Right cardiac atrium (tissue), 5 donors: Measurements from ENCODE around the gene CAPNS1. TPM values are rescaled to one million over a fixed set of nuclear protein-coding genes. Genes with fewer than 3 reads are reported as not detected.
"Not testable (repeated sequence)": the region's sequence is repeated elsewhere in the genome, so short reads cannot be mapped to it uniquely, and the experiment has no call there.

Experiments
- ATAC-seq, 2 donors: fragments of 200-7000 bp; cut with Tn5 transposase; one replicate each; pipeline versions ENCODE4 v1.8.0 to v1.9.1; 2020; ENCODE audit warnings: moderate library complexity in 2 of 2, mild to moderate bottlenecking in 1 of 2
- DNase-seq, 3 donors: peaks; one replicate each; pipeline ENCODE4 v3.0.0-alpha.2; 2020
- H3K27ac ChIP-seq: one replicate; pipeline ENCODE4 v1.5.1; 2013; ENCODE audit warnings: mild to moderate bottlenecking, low read length, control low read depth, moderate library complexity
- H3K27me3 ChIP-seq: one replicate; pipeline ENCODE4 v1.6.1; 2013; ENCODE audit not compliant: control insufficient read depth, insufficient read depth
- H3K4me1 ChIP-seq: one replicate; pipeline ENCODE4 v1.6.1; 2013; ENCODE audit warnings: low read length; ENCODE audit not compliant: control insufficient read depth, insufficient read depth
- H3K4me3 ChIP-seq: one replicate; pipeline ENCODE4 v1.5.1; 2013; ENCODE audit warnings: low read length, control low read depth
- H3K9me3 ChIP-seq: one replicate; pipeline ENCODE4 v1.6.1; 2013; ENCODE audit warnings: low read length; ENCODE audit not compliant: control insufficient read depth
- WGBS: extraction: QIAGEN DNeasy Blood & Tissue Kit; methylation state at CpG from one replicate; pipeline ENCODE4 v1.1.7; 2013; 5-methylcytosine and 5-hydroxymethylcytosine counted together
- intact Hi-C, 4 donors: fragments of 100-400 bp; cut with DNase I; formaldehyde crosslinking; loops; one replicate each; pipeline versions ENCODE4 v1.11.0 to v1.14.0; 2022 to 2023
- polyA plus RNA-seq: library from polyadenylated mRNA; stranded (reverse); fragments of 200-250 nt; gene quantifications from one replicate; pipeline ENCODE4 v1.2.3, GENCODE V29; 2013
- total RNA-seq, 4 donors: library from RNA; stranded (reverse); fragmentation: NEBNext Ultra II Directional; extraction: Animal tissue kit (Norgen Biotek cat#: 25700); gene quantifications; one replicate each; pipeline ENCODE4 v1.2.1, GENCODE V29; 2021
- donor health status: healthy with polysubstance abuse.
- donor health status: DM: no; HTN: yes; CAD: no.
- donor health status: DM: no; HTN: no; CAD: no.
- donor health status: DM: no; HTN: yes; CAD: no; lungs with severe emphysema.
- donor health status: DM: yes; HTN: yes; CAD: no.

Gene CAPNS1
- total and polyA plus RNA-seq, 5 donors: 542 to 726 (median 636) TPM

DNA sequence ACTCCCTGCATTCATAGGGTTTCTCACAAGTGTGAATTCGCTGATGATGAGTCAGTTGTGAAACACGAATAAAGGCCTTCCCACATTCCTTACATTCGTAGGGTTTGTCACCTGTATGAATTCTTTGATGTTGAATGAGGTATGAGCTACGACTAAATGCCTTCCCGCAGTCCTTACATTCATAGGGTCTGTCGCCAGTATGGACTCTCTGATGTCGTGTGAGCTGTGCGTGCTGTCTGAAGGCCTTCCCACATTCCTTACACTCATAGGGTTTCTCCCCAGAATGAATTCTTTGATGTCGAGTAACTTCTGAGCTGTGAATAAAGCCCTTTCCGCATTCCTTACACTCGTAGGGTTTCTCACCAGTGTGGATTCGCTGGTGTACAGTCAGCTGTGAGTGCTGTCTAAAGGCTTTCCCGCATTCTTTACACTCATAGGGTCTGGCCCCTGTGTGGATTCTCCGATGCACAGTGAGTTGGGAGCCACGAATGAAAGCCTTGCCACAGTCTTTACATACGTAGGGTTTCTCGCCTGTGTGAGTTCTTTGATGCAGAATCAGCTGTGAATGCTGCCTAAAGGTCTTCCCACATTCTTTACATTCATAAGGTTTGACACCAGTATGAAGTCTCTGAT is 42.9 kb downstream of the CAPNS1 start:
- DNase-seq (no peak), ATAC-seq (peak; percentile 34 to 36)
- Histone ChIP-seq H3K9me3 (no peaks in the 10 kb centered on the region), H3K4me3 (no peak overlapping the region), H3K27me3 (no peaks in the 10 kb centered on the region), H3K27ac (peak overlapping the region; percentile 40), H3K4me1 (no peaks in the 10 kb centered on the region)
- intact Hi-C loops: no loop called here
- 77% methylated on average over 17 of the region's 17 CpGs for WGBS

DNA sequence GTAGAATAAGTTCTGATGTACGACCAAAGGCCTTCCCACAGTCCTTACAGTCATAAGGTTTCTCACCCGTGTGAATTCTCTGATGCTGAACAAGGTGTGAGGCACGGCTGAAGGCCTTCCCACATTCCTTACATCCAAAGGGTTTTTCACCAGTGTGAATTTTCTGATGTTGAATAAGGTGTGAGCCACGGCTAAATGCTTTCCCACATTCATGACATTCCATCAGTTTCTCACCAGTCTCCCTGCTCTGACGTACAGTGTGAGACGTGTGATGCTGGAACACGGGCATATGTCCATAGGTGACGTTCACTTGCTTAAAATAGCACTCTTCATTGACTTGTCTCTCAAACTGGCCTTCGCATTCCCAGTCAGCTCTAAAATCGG is 43.4 kb downstream of the CAPNS1 start:
- H3K27ac ChIP-seq: peak overlapping the region; percentile 48

DNA sequence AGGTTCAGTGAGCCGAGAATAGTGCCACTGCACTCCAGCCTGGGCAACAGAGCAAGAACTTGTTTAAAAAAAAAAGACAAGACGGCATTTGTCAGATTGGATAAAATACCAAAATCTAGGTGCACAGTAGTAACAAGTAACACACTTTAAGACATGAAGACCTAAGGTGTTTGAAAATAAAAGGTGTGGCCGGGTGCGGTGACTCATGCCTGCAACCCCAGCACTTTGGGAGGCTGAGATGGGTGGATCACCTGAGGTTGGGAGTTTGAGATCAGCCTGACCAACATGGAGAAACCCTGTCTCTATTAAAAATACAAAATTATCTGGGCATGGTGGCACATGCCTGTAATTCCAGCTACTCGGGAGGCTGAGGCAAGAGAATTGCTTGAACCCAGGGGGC is 46.9 kb downstream of the CAPNS1 start:
- H3K4me3 ChIP-seq, H3K4me1 ChIP-seq, DNase-seq, intact Hi-C loops, ATAC-seq, H3K27ac ChIP-seq, H3K9me3 ChIP-seq, H3K27me3 ChIP-seq: not testable (repeated sequence)
- 96% methylated on average over 5 of the region's 5 CpGs for WGBS

More for the DNA sequence above, 43.4 kb downstream of the CAPNS1 start:
- intact Hi-C loops: no loop called here
- ATAC-seq (peak; percentile 83), DNase-seq (no peak)
- Histone ChIP-seq H3K9me3 (no peaks in the 10 kb centered on the region), H3K27me3 (no peaks in the 10 kb centered on the region), H3K4me3 (no peak overlapping the region), H3K4me1 (no peaks in the 10 kb centered on the region)
- WGBS: 61% methylated on average over 10 of the region's 10 CpGs

DNA sequence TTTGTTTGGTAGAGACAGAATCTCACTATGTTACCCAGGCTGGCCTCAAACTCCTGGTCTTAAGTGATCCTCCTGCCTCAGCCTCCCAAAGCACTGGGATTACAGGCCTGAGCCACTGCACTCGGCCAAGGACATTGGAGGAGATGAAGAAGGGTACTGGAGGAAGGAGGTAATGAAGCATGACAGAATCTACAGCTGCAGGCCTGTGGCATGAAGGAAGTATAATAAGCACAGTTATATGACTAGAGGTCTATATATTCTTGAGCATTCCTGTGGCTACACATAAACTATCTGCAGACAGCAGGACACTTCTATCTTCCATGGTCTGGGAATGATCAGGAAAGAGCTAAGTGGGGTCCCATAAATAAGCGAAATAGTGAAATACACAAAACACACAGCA is 56.4 kb downstream of the CAPNS1 start:
- Histone ChIP-seq H3K9me3 (no peaks in the 10 kb centered on the region), H3K4me1 (no peaks in the 10 kb centered on the region), H3K27ac (no peak overlapping the region), H3K4me3 (no peak overlapping the region), H3K27me3 (no peaks in the 10 kb centered on the region)
- 96% methylated on average over 2 of the region's 2 CpGs for WGBS
- DNase-seq: no peak
- intact Hi-C loops: no loop called here
- no peak for ATAC-seq

DNA sequence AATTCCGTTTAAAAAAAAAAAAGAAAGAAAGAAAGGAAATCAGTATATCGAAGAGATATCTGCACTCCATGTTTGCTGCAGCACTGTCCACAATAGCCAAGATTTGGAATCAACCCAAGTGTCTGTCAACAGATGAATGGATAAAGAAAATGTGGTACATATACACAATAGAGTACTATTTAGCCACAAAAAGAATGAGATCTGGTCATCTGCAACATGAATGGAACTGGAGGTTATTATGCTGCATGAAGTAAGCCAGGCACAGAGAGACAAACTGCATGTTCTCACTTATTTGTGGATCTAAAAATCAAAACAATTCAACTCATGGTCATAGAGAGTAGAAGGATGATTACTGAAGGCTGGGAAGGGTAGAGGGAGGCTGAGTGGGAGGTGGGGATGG is 58.3 kb downstream of the CAPNS1 start:
- Histone ChIP-seq H3K4me1 (no peaks in the 10 kb centered on the region), H3K9me3 (no peaks in the 10 kb centered on the region), H3K4me3 (no peak overlapping the region), H3K27me3 (no peaks in the 10 kb centered on the region), H3K27ac (no peak overlapping the region)
- DNase-seq: no peak
- ATAC-seq: no peak
- intact Hi-C loops: no loop called here
- WGBS: 61% methylated on average over 2 of the region's 2 CpGs

Other genes starting within 250 kb of the CAPNS1 start
- 10 to 100 TPM in 1 of 4 donors, 1 to 10 TPM in 3; 4.4 to 10.7 (median 6.3) TPM for gene NFKBID, start 239.5 kb upstream of the CAPNS1 start, total RNA-seq
- gene NFKBID, start 239.5 kb upstream of the CAPNS1 start, polyA plus RNA-seq: 6.4 TPM
- gene HCST, start 237.5 kb upstream of the CAPNS1 start, total RNA-seq: 1 to 10 TPM; 2.3 to 4.4 (median 2.7) TPM
- 2.6 TPM for gene HCST, start 237.5 kb upstream of the CAPNS1 start, polyA plus RNA-seq
- 10 to 100 TPM; 37.2 to 52.6 (median 43.3) TPM for gene TYROBP, start 231.8 kb upstream of the CAPNS1 start, total RNA-seq
- gene TYROBP, start 231.8 kb upstream of the CAPNS1 start, polyA plus RNA-seq: 36.7 TPM
- 10 to 100 TPM in 1 of 4 donors, 1 to 10 TPM in 3; 8.2 to 10.8 (median 9.0) TPM for gene LRFN3, start 203.7 kb upstream of the CAPNS1 start, total RNA-seq
- 8.4 TPM for gene LRFN3, start 203.7 kb upstream of the CAPNS1 start, polyA plus RNA-seq
- 10 to 100 TPM; 10.9 to 14.9 (median 13.3) TPM for gene SDHAF1, start 144.9 kb upstream of the CAPNS1 start, total RNA-seq
- gene SDHAF1, start 144.9 kb upstream of the CAPNS1 start, polyA plus RNA-seq: 11.2 TPM
- under 1 TPM in 3 of 4 donors, not detected in 1; 0.12 to 0.25 (median 0.14) TPM for gene SYNE4, start 131.3 kb upstream of the CAPNS1 start, total RNA-seq
- gene SYNE4, start 131.3 kb upstream of the CAPNS1 start, polyA plus RNA-seq: 0.18 TPM
- 10 to 100 TPM in 3 of 4 donors, 1 to 10 TPM in 1; 8.8 to 16.3 (median 12.0) TPM for gene ALKBH6, start 125.9 kb upstream of the CAPNS1 start, total RNA-seq
- 18.0 TPM for gene ALKBH6, start 125.9 kb upstream of the CAPNS1 start, polyA plus RNA-seq
- 10 to 100 TPM in 3 of 4 donors, 1 to 10 TPM in 1; 8.7 to 11.3 (median 10.3) TPM for gene CLIP3, start 107.2 kb upstream of the CAPNS1 start, total RNA-seq
- gene CLIP3, start 107.2 kb upstream of the CAPNS1 start, polyA plus RNA-seq: 4.8 TPM
- 1 to 10 TPM; 1.6 to 4.5 (median 3.9) TPM for gene THAP8, start 85.8 kb upstream of the CAPNS1 start, total RNA-seq
- gene THAP8, start 85.8 kb upstream of the CAPNS1 start, polyA plus RNA-seq: 6.6 TPM
- gene WDR62, start 85.2 kb upstream of the CAPNS1 start, total RNA-seq: 10 to 100 TPM in 1 of 4 donors, 1 to 10 TPM in 3; 2.8 to 16.3 (median 8.0) TPM
- gene WDR62, start 85.2 kb upstream of the CAPNS1 start, polyA plus RNA-seq: 10.6 TPM
- gene OVOL3, start 28.9 kb upstream of the CAPNS1 start, total RNA-seq: not detected
- not detected for gene OVOL3, start 28.9 kb upstream of the CAPNS1 start, polyA plus RNA-seq
- 100 to 1,000 TPM in 3 of 4 donors, 10 to 100 TPM in 1; 96.6 to 140 (median 122) TPM for gene POLR2I, start 25.2 kb upstream of the CAPNS1 start, total RNA-seq
- 121 TPM for gene POLR2I, start 25.2 kb upstream of the CAPNS1 start, polyA plus RNA-seq
- gene TBCB, start 24.6 kb upstream of the CAPNS1 start, total RNA-seq: 10 to 100 TPM; 76.8 to 99.7 (median 80.3) TPM
- 101 TPM for gene TBCB, start 24.6 kb upstream of the CAPNS1 start, polyA plus RNA-seq
- 1,000 to 10,000 TPM; 1,675 to 2,458 (median 2,091) TPM for gene COX7A1, start 12.4 kb downstream of the CAPNS1 start, total RNA-seq
- gene COX7A1, start 12.4 kb downstream of the CAPNS1 start, polyA plus RNA-seq: 1,566 TPM
- 1 to 10 TPM; 4.0 to 5.0 (median 4.9) TPM for gene ZNF565, start 74.6 kb downstream of the CAPNS1 start, total RNA-seq
- 3.2 TPM for gene ZNF565, start 74.6 kb downstream of the CAPNS1 start, polyA plus RNA-seq
- gene ZNF146, start 75.0 kb downstream of the CAPNS1 start, total RNA-seq: 10 to 100 TPM; 33.5 to 45.8 (median 38.8) TPM
- gene ZNF146, start 75.0 kb downstream of the CAPNS1 start, polyA plus RNA-seq: 18.8 TPM
- gene ZFP14, start 239.1 kb downstream of the CAPNS1 start, total RNA-seq: 1 to 10 TPM; 3.2 to 4.8 (median 3.7) TPM
- gene ZFP14, start 239.1 kb downstream of the CAPNS1 start, polyA plus RNA-seq: 2.5 TPM